Type B pancreatic cell (in vitro differentiated cells): ENCODE results near the gene CIITA. TPM values are rescaled to one million over a fixed set of nuclear protein-coding genes. Genes with fewer than 3 reads are reported as not detected.

Experiments
- DNase-seq: peaks from one replicate; pipeline ENCODE4 v3.0.0; 2021; ENCODE audit warnings: mixed read lengths; ENCODE audit not compliant: unreplicated experiment; ENCODE audit errors: extremely low spot score
- H3K27ac Mint-ChIP-seq: 2 replicates; pipeline ENCODE4 v1.8.0; 2021; ENCODE audit warnings: mild to moderate bottlenecking, mixed read lengths
- H3K27me3 Mint-ChIP-seq: 2 replicates; pipeline ENCODE4 v1.8.0; 2021; ENCODE audit warnings: mixed read lengths
- H3K36me3 Mint-ChIP-seq: 2 replicates; pipeline ENCODE4 v1.8.0; 2021; ENCODE audit warnings: mixed read lengths
- H3K4me1 Mint-ChIP-seq: one replicate; pipeline ENCODE4 v1.8.0; 2021; ENCODE audit warnings: mixed read lengths; ENCODE audit not compliant: unreplicated experiment
- H3K4me3 Mint-ChIP-seq: 2 replicates; pipeline ENCODE4 v1.8.0; 2021; ENCODE audit warnings: mild to moderate bottlenecking, mixed read lengths
- H3K9me3 Mint-ChIP-seq: 2 replicates; pipeline ENCODE4 v1.8.0; 2021; ENCODE audit warnings: mixed read lengths
- CTCF ChIP-seq: fragments of 200-600 bp; sonication (generic); conservative IDR thresholded peaks from 2 replicates; pipeline ENCODE4 v1.5.0; 2021; ENCODE audit warnings: antibody characterized with exemption, mild to moderate bottlenecking
- total RNA-seq: library from RNA; stranded (reverse); gene quantifications from 2 replicates; pipeline ENCODE4 v1.2.1, GENCODE V29; 2021; ENCODE audit warnings: low replicate concordance

CIITA gene
- total RNA-seq, 1 donor from 2014 or later: not detected

GRCh38 chr16:10831894-10832886 is 44.8 kb upstream of the CIITA start:
- Mint-ChIP-seq H3K9me3 (no peaks in the 10 kb centered on the region), H3K36me3 (no peaks in the 10 kb centered on the region), H3K4me1 (no peaks in the 10 kb centered on the region), H3K27me3 (peaks cover 17% of the 10 kb centered on the region), H3K27ac (no peak overlapping the region), H3K4me3 (no peak overlapping the region)
- no peak for DNase-seq
- no peak for TF ChIP-seq CTCF

DNA sequence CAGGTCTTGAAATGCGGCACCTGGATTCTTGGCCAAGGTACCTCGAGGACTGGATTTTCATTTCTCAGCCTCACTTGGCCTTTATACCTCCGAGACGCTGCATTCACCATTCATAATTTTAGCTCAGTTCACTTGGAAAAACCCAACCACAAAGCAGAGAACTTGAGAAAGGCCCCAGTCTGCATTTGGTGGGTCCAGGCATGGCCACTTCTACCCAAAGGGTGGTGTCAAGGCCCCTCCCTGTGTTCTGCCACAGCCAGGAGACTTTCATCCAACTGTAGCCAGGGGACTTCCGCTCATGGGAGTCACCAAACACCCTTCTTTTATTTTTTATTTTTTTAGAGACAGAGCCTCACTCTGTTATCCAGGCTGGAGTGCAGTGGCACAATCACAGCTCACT is 43.7 kb upstream of the CIITA start:
- Mint-ChIP-seq H3K9me3 (no peaks in the 10 kb centered on the region), H3K27ac (no peak overlapping the region), H3K27me3 (peaks cover 21% of the 10 kb centered on the region), H3K4me3 (no peak overlapping the region), H3K4me1 (no peaks in the 10 kb centered on the region), H3K36me3 (no peaks in the 10 kb centered on the region)
- no peak for TF ChIP-seq CTCF
- no peak for DNase-seq

DNA sequence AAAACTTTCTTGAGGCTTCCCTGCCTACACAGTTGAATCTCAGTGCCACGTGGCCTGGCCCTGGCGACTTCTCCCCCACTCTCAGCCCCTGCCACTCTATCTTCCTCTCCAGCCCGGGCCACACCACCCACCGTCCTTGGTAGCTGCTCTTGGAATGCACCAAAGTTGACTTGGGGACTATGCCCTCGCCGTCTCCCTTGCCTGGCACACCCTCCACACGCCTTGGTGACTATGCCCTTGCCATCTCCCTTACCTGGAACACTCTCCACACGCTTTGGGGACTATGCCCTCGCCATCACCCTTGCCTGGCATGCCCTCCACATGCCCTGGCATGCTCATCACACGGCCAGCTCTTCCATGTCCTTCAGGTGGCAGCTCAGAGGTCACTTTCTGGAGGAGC is 42.9 kb upstream of the CIITA start:
- TF ChIP-seq CTCF: no peak
- Mint-ChIP-seq H3K9me3 (no peaks in the 10 kb centered on the region), H3K36me3 (no peaks in the 10 kb centered on the region), H3K4me1 (no peaks in the 10 kb centered on the region), H3K27ac (no peak overlapping the region), H3K4me3 (no peak overlapping the region), H3K27me3 (peaks cover 21% of the 10 kb centered on the region)
- DNase-seq: no peak

DNA sequence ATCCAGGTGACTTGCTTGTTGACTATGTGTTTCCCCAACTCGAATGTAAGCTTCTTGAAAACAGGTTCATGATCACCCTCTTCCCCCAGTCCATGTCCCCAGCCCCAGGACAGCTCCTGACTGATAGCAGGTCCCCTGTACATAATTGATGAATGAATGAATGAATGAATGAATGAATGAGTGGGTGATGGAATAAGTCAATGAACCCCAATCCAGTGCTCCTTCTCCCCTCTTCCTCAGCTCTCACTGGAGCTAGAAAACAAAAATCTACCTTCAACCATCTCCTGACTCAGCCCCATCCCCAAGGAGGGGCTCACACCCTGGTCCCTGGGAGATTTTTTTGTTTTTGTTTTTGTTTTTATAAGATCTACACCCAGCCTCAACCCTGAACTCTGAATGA is 42.2 kb upstream of the CIITA start:
- H3K4me3 Mint-ChIP-seq: no peak overlapping the region
- no peak overlapping the region for H3K27ac Mint-ChIP-seq
- no peak for TF ChIP-seq CTCF

GRCh38 chr16:10835281-10835931 is 41.6 kb upstream of the CIITA start:
- TF ChIP-seq CTCF: no peak
- Mint-ChIP-seq H3K9me3 (no peaks in the 10 kb centered on the region), H3K36me3 (no peaks in the 10 kb centered on the region), H3K4me1 (no peaks in the 10 kb centered on the region), H3K27me3 (peaks cover 18% of the 10 kb centered on the region), H3K4me3 (no peak overlapping the region), H3K27ac (no peak overlapping the region)
- DNase-seq: no peak

More for the DNA sequence above, 42.2 kb upstream of the CIITA start:
- H3K36me3 Mint-ChIP-seq: no peaks in the 10 kb centered on the region
- no peaks in the 10 kb centered on the region for H3K9me3 Mint-ChIP-seq
- no peak for DNase-seq
- peaks cover 21% of the 10 kb centered on the region for H3K27me3 Mint-ChIP-seq
- no peaks in the 10 kb centered on the region for H3K4me1 Mint-ChIP-seq
